LNCAP (cell line): ENCODE measurements around the gene NUDT14.

Source experiments
- TF ChIP-seq, protein P1 (sequence below): fragments of 450-650 bp; IDR thresholded peaks from 2 replicates; pipeline ENCODE4 v1.5.1; 2017; ENCODE audit warnings: mild to moderate bottlenecking

Gene NUDT14

DNA sequence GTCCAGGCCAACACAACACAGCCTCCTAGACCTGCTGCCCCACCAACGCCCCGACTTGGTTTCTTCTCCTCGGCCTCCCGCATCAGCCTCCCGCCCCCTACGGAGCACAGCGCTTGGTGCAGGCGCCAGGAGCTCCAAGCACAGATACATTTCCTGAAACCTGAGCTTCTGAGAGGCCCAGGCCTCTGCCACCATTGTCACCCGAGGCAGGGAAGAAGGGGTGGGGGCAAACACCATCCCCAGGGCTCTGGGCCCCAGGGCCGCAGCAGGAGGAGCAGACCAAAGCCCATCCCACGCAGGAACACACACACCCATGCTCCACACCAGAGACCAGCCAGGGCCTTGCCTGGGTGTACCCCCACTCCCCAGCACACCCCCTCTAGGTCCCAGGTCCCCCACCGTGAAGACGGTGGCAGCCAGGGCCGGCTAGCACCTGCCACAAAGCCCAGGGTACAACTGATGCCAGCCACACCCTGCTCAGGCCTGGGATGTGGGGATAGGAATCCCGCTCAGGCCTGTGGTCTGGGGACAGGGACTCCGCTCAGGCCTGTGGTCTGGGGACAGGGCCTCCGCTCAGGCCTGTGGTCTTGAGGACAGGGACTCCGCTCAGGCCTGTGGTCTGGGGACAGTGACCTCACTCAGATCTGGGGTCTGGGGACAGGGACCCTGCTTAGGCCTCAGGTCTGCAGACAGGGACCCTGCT lies 17.9 kb downstream of the NUDT14 start:
- TF ChIP-seq, protein P1, sequence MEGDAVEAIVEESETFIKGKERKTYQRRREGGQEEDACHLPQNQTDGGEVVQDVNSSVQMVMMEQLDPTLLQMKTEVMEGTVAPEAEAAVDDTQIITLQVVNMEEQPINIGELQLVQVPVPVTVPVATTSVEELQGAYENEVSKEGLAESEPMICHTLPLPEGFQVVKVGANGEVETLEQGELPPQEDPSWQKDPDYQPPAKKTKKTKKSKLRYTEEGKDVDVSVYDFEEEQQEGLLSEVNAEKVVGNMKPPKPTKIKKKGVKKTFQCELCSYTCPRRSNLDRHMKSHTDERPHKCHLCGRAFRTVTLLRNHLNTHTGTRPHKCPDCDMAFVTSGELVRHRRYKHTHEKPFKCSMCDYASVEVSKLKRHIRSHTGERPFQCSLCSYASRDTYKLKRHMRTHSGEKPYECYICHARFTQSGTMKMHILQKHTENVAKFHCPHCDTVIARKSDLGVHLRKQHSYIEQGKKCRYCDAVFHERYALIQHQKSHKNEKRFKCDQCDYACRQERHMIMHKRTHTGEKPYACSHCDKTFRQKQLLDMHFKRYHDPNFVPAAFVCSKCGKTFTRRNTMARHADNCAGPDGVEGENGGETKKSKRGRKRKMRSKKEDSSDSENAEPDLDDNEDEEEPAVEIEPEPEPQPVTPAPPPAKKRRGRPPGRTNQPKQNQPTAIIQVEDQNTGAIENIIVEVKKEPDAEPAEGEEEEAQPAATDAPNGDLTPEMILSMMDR: no peak

DNA sequence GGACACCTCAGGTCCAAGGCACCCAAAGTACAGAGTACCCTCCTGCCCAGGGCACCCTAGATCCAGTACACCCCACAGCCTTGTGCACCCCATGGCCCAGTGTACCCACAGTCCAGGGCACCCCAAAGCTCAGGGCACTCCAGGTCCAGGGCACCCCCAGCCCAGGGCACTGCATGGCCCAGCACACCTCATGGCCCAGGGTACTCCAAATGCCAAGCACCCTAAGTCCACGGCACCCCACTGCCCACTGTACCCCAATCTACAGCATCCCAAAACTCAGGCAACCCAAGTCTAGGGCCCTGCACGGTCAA lies 18.5 kb downstream of the NUDT14 start:
- TF ChIP-seq, protein P1: no peak

DNA sequence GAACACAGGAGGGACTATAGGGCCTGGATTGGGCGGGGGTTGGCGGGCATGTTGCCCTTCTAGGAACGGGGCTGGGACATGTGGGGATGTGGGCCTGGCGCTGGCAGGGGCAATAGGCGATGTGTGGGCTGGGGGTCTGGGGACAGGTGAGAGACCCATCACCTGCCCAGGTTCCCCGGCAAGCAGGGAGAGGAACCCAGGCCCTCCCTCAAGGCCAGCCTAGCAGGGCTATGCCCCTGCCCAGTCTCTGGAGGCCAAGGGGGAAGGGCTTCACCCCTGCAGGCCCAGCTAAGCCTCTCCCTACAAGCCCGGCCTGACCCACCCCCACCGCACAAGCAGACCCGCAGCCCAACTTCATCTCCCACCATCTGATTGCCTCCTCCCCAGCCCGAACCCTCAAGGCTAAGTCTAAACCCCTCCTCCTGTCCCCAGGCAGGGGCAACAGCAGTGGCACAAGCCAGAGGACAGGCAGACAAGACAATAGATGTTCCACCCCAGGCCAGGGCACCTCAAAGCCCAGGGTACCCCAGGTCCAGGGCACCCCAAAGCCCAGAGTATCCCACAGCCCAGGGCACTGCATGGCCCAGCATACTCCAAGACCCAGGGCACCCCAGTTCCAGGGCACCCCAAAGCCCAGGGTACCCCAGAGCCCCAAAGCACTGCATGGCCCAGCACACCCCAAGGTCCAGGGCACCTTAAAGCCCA lies 19.0 kb downstream of the NUDT14 start:
- TF ChIP-seq, protein P1: no peak

DNA sequence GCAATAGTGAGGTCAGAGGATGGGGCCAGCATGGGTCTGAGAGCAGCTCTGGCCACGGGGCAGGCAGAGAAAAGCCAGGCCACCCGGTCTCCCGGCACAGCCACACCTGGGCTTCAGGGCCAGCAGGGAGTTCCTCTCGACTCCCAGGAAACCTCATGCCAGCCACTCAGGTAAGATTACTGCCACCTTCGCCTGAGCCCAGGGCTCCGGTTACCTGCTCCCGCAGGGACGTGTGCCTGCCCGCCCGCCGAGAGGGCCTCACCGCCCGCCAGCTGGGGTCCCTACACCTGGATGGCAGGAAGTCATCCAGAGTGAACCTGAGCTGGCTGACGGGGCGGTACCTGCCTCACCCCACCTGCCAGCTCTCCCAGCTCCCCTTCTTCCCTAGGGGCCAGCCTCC lies 19.8 kb downstream of the NUDT14 start:
- TF ChIP-seq, protein P1: no peak

DNA sequence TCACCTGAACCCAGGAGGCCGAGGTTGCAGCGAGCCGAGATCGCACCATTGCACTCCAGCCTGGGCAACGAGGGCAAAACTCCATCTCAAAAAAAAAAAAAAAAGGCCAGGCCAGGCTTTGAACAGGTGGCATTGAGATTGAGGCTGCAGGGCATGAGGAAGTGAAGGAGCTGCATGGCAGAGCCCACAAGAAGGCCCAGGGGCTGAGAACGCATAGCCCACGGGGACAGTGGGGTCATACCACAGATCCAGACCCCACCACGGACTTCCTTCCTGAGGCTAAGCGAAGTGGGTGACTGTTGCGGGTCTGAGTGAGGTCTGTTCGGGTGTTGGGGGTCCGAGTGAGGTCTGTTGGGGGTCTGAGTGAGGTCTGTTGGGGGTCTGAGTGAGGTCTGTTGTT lies 20.3 kb downstream of the NUDT14 start:
- TF ChIP-seq, protein P1: no peak

DNA sequence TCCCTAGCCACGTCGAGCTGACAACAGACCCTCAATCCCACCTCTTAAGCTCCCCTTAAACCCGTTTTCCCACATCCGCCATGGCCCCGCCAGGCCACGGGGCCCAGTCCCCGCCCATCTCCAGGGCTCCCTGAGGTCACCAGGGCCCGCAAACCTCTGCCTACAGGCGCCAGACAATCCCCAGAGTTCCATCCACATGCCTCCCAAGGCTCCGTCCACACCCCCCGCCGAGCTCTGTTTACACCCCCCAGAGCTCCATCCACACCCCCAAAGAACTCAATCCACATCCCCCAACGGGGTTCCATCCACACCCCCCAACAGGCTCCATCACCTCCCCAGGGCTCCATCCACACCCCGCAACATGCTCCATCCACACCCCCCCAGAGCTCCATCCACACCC lies 21.8 kb downstream of the NUDT14 start:
- TF ChIP-seq, protein P1: no peak

DNA sequence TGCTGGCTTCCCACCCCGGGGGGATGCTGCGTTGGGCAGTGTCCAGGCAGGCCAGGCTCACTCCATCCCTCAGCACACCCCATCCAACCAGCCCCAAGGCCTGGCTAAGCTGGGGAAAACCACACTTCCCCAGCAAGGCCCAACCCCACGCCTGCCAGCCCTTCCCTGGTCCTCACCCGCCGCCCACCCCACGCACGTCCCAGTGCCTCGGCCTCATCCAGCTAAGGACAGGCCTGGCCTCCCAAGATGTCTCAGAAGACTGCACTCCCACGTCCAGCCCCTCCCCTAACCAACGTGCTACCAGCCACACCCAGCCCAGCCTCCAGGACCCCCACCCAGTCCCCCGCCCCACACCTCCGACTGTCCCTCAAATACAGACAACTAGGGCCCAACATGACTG lies 22.3 kb downstream of the NUDT14 start:
- TF ChIP-seq, protein P1: no peak
